Esophagus mucosa (tissue), 1 donor: ENCODE data around the gene PTGER4. TPM values are rescaled to one million over a fixed set of nuclear protein-coding genes. Genes with fewer than 3 reads are reported as not detected.
A peak's percentile ranks its signal among the peaks of the same experiment; 100 is the strongest.
"Not testable (repeated sequence)": the region's sequence is repeated elsewhere in the genome, so short reads cannot be mapped to it uniquely, and the experiment has no call there.

ENCODE experiments used
- ATAC-seq: fragments of 200-7000 bp; cut with Tn5 transposase; one replicate; pipeline ENCODE4 v1.9.1; 2020
- total RNA-seq: library from RNA; stranded (reverse); gene quantifications from one replicate; pipeline ENCODE4 v1.2.4, GENCODE V29; 2023
- donor health status: DM: yes; HTN: yes; CAD: no.

Gene PTGER4
- total RNA-seq, 1 donor from 2014 or later: 1.5 TPM

DNA sequence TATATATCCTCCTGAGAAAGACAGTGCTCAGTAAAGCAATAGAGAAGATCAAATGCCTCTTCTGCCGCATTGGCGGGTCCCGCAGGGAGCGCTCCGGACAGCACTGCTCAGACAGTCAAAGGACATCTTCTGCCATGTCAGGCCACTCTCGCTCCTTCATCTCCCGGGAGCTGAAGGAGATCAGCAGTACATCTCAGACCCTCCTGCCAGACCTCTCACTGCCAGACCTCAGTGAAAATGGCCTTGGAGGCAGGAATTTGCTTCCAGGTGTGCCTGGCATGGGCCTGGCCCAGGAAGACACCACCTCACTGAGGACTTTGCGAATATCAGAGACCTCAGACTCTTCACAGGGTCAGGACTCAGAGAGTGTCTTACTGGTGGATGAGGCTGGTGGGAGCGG lies 12.2 kb downstream of the PTGER4 start:
- ATAC-seq: no peak

- ATAC-seq: peak; percentile 83
Measured at GRCh38 chr5:40694433-40694832, 14.7 kb downstream of the PTGER4 start.

GRCh38 chr5:40700116-40700782 lies 20.5 kb downstream of the PTGER4 start:
- no peak for ATAC-seq

- not testable (repeated sequence) for ATAC-seq
Measured at GRCh38 chr5:40702027-40702426, 22.3 kb downstream of the PTGER4 start.

- not testable (repeated sequence) for ATAC-seq
Measured at GRCh38 chr5:40705484-40705883, 25.8 kb downstream of the PTGER4 start.

DNA sequence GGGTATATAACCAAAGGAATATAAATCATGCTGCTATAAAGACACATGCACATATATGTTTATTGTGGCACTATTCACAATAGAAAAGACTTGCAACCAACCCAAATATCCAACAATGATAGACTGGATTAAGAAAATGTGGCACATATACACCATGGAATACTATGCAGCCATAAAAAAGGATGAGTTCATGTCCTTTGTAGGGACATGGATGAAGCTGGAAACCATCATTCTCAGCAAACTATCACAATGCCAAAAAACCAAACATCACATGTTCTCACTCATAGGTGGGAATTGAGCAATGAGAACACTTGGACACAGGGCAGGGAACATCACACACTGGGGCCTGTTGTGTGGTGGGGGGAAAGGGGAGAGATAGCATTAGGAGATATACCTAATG lies 30.9 kb downstream of the PTGER4 start:
- not testable (repeated sequence) for ATAC-seq

DNA sequence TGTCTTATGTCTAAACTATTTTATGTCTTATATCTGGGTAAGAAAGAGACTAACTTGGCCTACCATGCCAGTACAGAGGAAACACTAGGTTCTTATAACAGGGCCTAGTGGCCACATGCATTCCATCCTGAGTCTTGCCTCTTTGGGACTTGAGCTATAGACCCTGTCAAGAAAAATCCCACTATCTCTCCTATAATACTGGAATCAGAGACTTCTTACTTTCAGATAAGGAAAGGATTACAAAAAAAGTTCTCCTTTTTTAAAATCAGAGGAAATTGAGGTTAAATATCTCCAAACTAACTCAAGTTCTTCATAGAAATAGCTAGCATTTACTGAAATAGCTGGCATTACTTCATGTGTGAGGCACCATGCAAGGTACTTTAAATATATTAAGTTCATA lies 34.3 kb downstream of the PTGER4 start:
- no peak for ATAC-seq

DNA sequence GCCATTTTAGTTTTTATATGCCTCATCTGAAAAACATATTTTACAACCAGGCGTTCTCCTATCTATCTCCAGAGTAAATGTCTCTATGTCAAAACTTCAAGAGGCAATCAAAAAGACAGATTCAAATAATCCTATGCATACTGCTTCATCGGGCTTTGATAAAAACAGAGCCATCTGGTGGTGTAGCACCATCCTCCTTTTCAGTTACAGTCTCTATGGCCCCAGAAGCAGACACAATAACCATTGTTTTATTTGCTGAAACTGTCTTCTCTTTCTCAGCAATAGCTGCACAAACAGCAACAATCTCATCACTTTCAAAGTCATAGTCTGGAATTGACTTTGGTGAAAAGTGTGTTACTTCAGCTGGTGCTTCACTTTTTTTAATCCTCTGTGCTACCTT lies 36.3 kb downstream of the PTGER4 start:
- ATAC-seq: no peak

- ATAC-seq: no peak
Measured at GRCh38 chr5:40716590-40716989, 36.9 kb downstream of the PTGER4 start.

DNA sequence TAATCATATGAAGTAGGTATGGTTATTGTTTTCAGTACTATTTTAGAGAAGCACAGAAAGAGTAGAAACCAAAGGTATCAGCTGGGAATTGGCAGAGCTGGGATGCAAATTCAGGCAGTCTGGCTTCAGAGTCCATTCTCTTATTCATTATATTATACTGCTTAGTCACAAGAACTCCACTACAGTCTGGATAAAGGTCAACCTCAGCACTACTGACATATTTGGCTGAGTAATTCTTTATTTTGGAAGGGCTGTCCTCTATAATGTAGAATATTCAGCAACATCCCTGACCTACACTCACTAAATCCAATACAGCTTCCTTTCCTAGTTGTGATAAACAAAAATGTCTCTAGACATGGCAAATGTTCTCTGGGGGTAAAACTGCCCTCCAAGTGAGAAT lies 37.6 kb downstream of the PTGER4 start:
- ATAC-seq: no peak

GRCh38 chr5:40720069-40720468 lies 40.4 kb downstream of the PTGER4 start:
- no peak for ATAC-seq

DNA sequence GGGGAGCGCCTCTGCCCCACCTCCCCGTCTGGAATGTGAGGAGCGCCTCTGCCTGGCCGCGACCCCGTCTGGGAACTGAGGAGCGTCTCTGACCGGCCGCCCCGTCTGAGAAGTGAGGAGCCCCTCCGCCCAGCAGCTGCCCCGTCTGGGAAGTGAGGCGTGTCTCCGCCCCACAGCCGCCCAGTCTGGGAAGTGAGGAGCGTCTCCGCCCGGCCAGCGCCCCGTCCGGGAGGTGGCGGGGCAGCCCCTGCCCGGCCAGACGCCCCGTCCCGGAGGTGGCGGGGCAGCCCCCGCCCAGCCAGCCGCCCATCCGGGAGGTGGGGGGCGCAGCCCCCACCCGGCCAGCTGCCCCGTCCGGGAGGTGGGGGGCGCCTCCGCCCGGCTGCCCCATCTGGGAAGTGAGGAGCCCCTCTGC lies 42.8 kb downstream of the PTGER4 start:
- not testable (repeated sequence) for ATAC-seq

- no peak for ATAC-seq
Measured at GRCh38 chr5:40733434-40733833, 53.7 kb downstream of the PTGER4 start.

DNA sequence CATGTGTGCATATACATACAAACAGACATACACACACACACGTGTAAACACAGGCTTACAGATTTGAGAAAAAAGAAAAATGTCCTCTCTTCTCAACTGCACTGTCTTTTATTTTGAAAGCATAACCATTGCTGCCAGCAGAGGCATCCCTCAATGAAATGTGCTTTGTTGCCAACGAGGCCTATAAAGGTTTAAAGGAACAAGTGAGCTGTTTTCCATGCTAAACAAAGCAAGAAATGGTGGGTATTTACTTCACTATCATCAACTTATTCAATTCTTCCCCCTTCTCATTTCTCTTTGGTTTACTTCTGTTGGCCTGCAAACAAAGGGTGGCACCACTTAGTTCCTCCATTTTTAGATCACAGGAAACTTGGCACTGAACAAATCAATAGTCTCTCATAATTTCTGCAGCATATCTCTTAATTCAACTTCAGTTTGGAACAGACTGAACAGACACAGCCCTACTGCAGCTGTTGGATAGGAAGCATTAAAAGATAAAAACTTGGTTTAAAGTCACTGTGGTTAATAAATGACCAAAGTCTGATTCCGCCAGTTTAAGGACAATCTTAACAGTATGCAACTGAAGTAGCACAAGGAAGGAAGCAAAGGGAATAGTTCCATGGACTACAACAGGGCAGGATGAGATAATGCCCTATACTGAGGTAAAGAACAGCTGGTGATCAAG lies 54.3 kb downstream of the PTGER4 start:
- ATAC-seq: no peak

- no peak for ATAC-seq
Measured at GRCh38 chr5:40734986-40735385, 55.3 kb downstream of the PTGER4 start.

DNA sequence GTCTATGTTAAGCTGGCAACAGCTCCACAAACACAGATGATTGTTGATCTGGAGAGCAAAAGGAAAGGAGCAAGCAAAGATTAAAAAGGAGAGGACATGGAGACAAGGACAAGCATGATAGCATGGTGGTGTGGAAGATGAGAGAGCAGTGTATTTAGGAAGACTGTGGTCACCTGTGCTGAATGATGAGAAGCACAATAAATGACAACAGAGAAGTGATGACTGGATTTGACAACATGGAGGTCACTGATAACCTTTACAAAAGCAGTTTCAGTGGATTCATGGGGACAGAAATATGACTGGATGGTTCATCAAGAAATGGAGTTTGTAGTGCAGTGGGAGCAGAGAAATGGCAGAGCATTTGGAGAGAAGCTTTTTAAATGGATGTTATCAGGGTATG lies 55.9 kb downstream of the PTGER4 start:
- no peak for ATAC-seq

DNA sequence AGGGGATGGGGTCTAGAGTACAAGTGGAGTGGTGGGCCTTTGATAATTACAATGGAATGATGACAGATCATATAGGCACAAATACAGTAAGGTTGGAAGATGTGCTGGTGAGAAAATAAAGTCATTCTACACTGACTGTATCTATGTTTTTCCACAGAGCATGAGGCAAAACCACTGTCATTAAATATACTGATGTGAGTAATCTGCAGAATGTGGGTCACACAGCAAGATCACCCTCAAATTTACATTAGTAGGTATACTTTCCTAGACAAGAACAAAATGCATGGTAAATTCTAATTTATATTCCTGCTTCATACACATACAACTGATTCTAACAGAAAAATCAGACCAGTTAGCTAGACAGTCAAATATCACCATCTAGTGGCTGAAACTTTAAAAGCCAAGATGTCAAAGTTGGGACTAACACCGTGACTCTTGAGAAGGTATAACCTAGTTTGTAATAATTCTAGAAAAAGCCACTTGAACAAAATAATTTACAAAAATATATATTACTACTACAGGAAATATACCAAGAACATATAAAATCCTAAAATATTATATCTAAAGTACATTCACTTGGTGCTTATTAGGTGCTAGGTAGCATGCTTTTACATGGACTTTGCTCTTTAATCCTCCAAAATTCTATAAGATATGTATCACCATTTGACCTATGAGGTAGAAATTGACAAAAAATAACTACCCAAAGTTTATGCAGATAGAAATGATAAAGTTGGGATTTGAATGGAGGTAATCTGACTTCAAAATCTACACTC lies 56.6 kb downstream of the PTGER4 start:
- peak; percentile 55 for ATAC-seq

- ATAC-seq: no peak
Measured at GRCh38 chr5:40738502-40738901, 58.8 kb downstream of the PTGER4 start.

Other genes with a start within 250 kb of the PTGER4 start
- 3.8 TPM for gene TTC33, start 76.0 kb downstream of the PTGER4 start, total RNA-seq
- 32.3 TPM for gene PRKAA1, start 118.5 kb downstream of the PTGER4 start, total RNA-seq
- 1,416 TPM for gene RPL37, start 155.3 kb downstream of the PTGER4 start, total RNA-seq
- gene CARD6, start 161.5 kb downstream of the PTGER4 start, total RNA-seq: 15.9 TPM
- gene C7, start 229.6 kb downstream of the PTGER4 start, total RNA-seq: 8.4 TPM